ENCODE measurements around the gene MOV10. TPM values are rescaled to one million over a fixed set of nuclear protein-coding genes. Genes with fewer than 3 reads are reported as not detected.

MOV10 gene
- total RNA-seq, 1 donor from 2014 or later, result 46.7 TPM

- H3K36me3 ChIP-seq (ENCODE audit: control insufficient read depth, insufficient read depth, low read length), result peaks cover 5% of the 10 kb centered on the region
- H3K4me3 ChIP-seq (ENCODE audit: low read depth, low read length), result peak overlapping the region; percentile 70
- TF ChIP-seq, protein P1, sequence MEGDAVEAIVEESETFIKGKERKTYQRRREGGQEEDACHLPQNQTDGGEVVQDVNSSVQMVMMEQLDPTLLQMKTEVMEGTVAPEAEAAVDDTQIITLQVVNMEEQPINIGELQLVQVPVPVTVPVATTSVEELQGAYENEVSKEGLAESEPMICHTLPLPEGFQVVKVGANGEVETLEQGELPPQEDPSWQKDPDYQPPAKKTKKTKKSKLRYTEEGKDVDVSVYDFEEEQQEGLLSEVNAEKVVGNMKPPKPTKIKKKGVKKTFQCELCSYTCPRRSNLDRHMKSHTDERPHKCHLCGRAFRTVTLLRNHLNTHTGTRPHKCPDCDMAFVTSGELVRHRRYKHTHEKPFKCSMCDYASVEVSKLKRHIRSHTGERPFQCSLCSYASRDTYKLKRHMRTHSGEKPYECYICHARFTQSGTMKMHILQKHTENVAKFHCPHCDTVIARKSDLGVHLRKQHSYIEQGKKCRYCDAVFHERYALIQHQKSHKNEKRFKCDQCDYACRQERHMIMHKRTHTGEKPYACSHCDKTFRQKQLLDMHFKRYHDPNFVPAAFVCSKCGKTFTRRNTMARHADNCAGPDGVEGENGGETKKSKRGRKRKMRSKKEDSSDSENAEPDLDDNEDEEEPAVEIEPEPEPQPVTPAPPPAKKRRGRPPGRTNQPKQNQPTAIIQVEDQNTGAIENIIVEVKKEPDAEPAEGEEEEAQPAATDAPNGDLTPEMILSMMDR (IDR thresholded peaks at IDR 0.05; ENCODE audit: insufficient read depth, low read length, poor library complexity, severe bottlenecking), result no peak
- peak; percentile 93 for DNase-seq (ENCODE audit: low read depth)
- no peaks in the 10 kb centered on the region for H3K27me3 ChIP-seq (ENCODE audit: control insufficient read depth, insufficient read depth, low read length)
These were observed 30.6 kb downstream of the MOV10 start for GRCh38 chr1:112704934-112705627.

- no peaks in the 10 kb centered on the region for H3K27me3 ChIP-seq (ENCODE audit: control insufficient read depth, insufficient read depth, low read length)
- peak within 1 kb of the TSS; percentile 70 for H3K4me3 ChIP-seq (ENCODE audit: low read depth, low read length)
- DNase-seq (ENCODE audit: low read depth), result no peak
- TF ChIP-seq, protein P1 (IDR thresholded peaks at IDR 0.05; ENCODE audit: insufficient read depth, low read length, poor library complexity, severe bottlenecking), result no peak
- H3K36me3 ChIP-seq (ENCODE audit: control insufficient read depth, insufficient read depth, low read length), result peaks cover 1% of the 10 kb centered on the region
These were observed 32.2 kb downstream of the MOV10 start, which contains the start of gene RHOC for GRCh38 chr1:112706505-112707220. RHOC (minus strand) TSS chr1:112707127; CDS start chr1:112703799, 3,328 bp downstream.

DNA sequence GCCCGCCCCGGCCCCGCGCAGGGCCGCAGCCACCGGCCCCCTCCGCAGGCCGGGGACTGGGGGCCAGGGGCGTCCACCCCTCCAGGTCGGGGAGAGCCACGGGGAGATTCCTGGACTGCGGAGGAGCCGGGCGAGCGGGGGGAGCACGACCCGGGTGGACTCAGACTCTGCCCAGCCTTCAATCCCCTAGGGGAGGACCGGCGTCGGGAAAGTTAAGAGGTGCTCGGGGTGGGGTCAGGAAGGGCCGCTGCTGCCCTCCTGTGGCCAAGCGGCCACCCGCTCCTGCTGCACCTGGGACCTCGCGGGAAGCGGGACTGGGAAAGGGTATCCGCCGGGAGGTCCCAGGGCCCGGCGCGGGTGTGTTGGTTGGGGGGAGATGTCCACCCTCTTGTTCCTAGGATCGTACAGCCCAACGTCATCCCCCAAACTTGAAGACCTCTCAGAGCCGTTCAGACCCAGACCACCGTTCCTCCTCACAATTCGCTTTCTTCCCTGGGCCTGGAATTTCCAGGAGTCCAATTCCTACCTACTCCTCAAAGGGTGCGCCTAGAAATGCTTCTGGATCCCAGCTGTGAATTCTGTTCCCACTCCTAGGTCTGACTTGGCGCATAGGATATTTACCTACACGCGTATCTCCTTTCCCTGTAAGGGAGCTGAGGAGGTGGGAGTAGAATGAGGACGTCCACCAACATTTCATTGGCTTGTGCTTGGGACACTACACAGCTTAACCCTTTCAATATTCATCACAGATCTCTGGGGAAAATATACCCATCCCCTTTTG, 33.0 kb downstream of the MOV10 start:
- TF ChIP-seq, protein P1 (IDR thresholded peaks at IDR 0.05; ENCODE audit: insufficient read depth, low read length, poor library complexity, severe bottlenecking), result peak; percentile 96
- Histone ChIP-seq H3K36me3 (ENCODE audit: control insufficient read depth, insufficient read depth, low read length) (peaks cover 1% of the 10 kb centered on the region), H3K4me3 (ENCODE audit: low read depth, low read length) (peak overlapping the region; percentile 70), H3K27me3 (ENCODE audit: control insufficient read depth, insufficient read depth, low read length) (no peaks in the 10 kb centered on the region)
- peak; percentile 64 for DNase-seq (ENCODE audit: low read depth)

DNA sequence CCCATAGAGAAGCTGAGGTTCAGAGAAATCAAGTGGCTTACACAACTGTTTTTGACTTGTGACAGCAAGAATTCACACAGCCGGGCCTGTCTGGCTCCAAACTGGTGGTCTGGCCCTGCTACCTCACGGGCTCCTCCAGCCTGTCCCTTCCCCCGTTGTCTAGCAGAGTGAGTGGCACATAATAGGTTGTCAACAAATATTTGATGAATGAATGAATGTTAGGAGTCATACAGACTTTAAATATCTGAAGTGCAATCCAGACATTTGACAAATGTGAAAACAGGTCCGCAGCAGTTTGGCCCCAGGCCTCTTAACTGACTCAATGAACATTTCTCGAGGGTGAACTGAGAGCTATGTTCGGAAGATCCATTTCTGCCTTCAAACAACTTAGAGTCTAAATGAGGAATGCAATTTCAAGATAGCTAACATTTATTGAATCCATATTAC, 33.6 kb downstream of the MOV10 start:
- no peak for DNase-seq (ENCODE audit: low read depth)
- Histone ChIP-seq H3K4me3 (ENCODE audit: low read depth, low read length) (no peak overlapping the region), H3K36me3 (ENCODE audit: control insufficient read depth, insufficient read depth, low read length) (peaks cover 1% of the 10 kb centered on the region), H3K27me3 (ENCODE audit: control insufficient read depth, insufficient read depth, low read length) (no peaks in the 10 kb centered on the region)
- TF ChIP-seq, protein P1 (IDR thresholded peaks at IDR 0.05; ENCODE audit: insufficient read depth, low read length, poor library complexity, severe bottlenecking), result no peak

GRCh38 chr1:112708489-112708888, 34.0 kb downstream of the MOV10 start:
- Histone ChIP-seq H3K27me3 (ENCODE audit: control insufficient read depth, insufficient read depth, low read length) (no peaks in the 10 kb centered on the region), H3K4me3 (ENCODE audit: low read depth, low read length) (no peak overlapping the region), H3K36me3 (ENCODE audit: control insufficient read depth, insufficient read depth, low read length) (peaks cover 1% of the 10 kb centered on the region)
- DNase-seq (ENCODE audit: low read depth), result no peak
- TF ChIP-seq, protein P1 (IDR thresholded peaks at IDR 0.05; ENCODE audit: insufficient read depth, low read length, poor library complexity, severe bottlenecking), result no peak

Measured in kidney epithelial cell (primary cell).